ENCODE data around the gene MYNN. TPM values are rescaled to one million over a fixed set of nuclear protein-coding genes. Genes with fewer than 3 reads are reported as not detected.
"Not testable (repeated sequence)": the region's sequence is repeated elsewhere in the genome, so short reads cannot be mapped to it uniquely, and the experiment has no call there.

Gene MYNN
- 31.6 TPM in 2 replicates for total RNA-seq

DNA sequence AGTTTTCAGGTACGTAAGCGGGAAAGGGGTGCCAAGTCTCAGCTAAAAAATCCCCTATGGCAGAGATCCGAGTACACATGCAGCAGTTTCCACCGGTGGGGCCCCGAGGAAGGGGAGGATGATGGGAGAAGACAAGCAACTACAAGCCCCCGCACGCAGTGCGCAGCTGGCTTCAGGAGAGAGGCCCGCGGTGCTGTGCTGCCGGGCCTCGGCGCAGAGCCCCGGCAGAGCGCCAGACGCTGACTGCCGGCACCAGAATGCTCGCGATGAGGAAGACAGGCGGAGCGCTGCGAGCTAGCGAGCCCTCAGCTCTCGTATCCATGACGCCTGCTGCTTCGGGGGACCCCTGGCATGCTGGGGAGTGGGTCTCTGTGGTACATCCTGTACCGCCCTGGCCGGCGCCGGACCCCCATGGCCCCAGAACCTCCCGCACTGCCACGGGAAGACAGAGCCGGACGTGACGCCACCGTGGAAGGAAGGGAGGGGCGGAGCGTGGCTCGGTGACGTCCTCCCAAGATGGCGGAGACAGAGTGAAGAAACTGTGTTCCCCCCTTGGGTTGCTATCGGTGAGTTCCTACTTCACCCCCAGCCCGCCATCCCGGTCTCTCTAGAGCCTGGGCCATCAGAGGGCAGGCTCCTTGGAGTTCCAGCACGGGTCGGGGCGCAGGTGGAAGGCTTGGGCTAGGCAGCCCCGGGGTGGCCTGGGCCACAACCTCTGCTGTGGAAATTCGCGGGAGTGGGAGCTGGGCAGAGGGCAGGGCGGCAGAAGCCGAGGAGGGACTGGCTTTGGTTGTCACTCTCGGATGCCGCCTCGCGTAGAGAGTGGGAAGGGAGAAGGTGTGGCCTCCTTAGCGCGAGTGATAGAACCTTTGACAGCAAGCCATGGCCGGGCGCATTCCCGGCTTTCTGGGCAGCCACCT, at the start of gene MYNN:
TSS of gene MYNN (plus strand) at position 500 of the 920 bp plus-strand sequence. CDS start 900 bp downstream, outside the sequence.
- DNase-seq (ENCODE audit: low read depth) (peak; percentile 84), FAIRE-seq (no peak)
- no peaks in the 10 kb centered on the region for H3K27me3 ChIP-seq (ENCODE audit: control insufficient read depth, insufficient read depth, low read length)
- TF ChIP-seq, protein P1, sequence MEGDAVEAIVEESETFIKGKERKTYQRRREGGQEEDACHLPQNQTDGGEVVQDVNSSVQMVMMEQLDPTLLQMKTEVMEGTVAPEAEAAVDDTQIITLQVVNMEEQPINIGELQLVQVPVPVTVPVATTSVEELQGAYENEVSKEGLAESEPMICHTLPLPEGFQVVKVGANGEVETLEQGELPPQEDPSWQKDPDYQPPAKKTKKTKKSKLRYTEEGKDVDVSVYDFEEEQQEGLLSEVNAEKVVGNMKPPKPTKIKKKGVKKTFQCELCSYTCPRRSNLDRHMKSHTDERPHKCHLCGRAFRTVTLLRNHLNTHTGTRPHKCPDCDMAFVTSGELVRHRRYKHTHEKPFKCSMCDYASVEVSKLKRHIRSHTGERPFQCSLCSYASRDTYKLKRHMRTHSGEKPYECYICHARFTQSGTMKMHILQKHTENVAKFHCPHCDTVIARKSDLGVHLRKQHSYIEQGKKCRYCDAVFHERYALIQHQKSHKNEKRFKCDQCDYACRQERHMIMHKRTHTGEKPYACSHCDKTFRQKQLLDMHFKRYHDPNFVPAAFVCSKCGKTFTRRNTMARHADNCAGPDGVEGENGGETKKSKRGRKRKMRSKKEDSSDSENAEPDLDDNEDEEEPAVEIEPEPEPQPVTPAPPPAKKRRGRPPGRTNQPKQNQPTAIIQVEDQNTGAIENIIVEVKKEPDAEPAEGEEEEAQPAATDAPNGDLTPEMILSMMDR (IDR thresholded peaks at IDR 0.05; ENCODE audit: insufficient read depth, low read length, severe bottlenecking): peak; percentile 39
- peak within 1 kb of the TSS; percentile 79 for H3K4me3 ChIP-seq (ENCODE audit: low read depth, low read length)
- peaks cover 10% of the 10 kb centered on the region for H3K36me3 ChIP-seq (ENCODE audit: control insufficient read depth, insufficient read depth, low read length)

DNA sequence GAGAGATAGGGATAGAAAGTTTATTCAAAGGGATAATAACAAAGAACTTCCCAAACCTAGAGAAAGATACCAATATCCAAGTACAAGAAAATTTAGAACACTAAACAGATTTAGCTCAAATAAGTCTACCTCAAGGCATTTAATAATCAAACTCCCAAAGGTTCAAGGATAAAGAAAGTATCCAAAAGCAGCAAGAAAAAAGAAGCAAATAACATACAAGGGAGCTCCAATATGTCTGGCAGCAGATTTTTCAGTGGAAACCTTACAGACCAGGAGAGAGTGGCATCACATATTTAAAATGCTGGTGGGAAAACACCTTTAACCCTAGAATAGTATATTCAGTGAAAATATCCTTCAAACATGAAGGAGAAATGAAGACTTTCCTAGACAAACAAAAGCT, 41.3 kb upstream of the MYNN start:
- not testable (repeated sequence) for H3K4me3 ChIP-seq (ENCODE audit: low read depth, low read length); H3K36me3 ChIP-seq (ENCODE audit: control insufficient read depth, insufficient read depth, low read length); DNase-seq (ENCODE audit: low read depth); H3K27me3 ChIP-seq (ENCODE audit: control insufficient read depth, insufficient read depth, low read length); FAIRE-seq

DNA sequence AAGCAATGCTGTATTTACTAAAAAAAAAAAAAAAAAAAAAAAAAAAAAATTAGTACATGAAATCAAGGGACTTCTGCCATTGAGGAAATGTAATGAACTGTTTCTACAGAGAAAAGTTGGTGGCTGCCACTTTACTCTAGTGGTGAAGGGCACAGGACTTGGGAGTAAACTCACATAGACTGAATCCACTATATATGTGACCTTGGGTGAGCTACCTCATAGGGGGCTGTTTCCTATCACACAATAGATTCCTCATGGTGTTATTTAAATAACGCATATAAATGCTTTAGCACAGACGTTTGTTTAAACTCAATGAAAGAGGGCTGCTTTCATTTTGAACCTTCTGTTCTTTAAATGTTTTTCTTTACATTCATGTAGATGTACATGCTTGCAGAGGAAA, 34.1 kb upstream of the MYNN start:
- DNase-seq (ENCODE audit: low read depth): no peak
- TF ChIP-seq, protein P1 (IDR thresholded peaks at IDR 0.05; ENCODE audit: insufficient read depth, low read length, severe bottlenecking): no peak
- no peak for FAIRE-seq
- Histone ChIP-seq H3K4me3 (ENCODE audit: low read depth, low read length) (no peak overlapping the region), H3K36me3 (ENCODE audit: control insufficient read depth, insufficient read depth, low read length) (no peaks in the 10 kb centered on the region), H3K27me3 (ENCODE audit: control insufficient read depth, insufficient read depth, low read length) (no peaks in the 10 kb centered on the region)

DNA sequence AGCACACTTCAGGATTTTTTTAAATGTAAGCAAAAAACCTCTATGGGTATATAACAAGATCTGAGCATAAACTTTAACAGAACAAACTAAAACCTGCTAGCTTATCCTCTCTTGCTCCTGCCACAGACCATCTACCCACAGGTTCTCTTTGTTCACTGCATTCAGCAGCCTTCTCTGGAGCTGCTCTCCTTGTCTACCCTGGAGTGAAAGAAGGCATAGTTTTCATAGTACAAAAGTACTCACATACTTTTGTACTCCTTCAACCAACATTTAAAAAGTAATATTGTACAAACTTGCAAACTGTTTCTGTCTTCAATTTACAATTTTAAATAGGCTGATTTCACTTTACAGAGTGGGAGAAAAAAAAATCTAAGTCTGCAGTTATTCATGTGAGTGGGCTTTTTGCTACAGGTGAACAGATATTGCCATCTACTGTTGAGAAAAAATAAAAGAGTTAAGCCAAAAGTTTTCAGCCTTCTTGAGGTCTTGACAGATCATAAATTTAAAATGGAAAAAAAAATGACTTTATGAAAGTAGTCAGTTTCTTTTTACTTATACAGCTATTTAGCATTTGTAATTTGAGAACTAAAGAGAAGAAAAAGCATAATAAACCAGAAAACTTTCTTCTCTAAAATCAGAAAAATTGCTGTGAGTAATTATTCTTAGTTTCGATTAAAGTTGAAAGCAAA, 28.7 kb upstream of the MYNN start:
- Histone ChIP-seq H3K4me3 (ENCODE audit: low read depth, low read length) (no peak overlapping the region), H3K36me3 (ENCODE audit: control insufficient read depth, insufficient read depth, low read length) (no peaks in the 10 kb centered on the region), H3K27me3 (ENCODE audit: control insufficient read depth, insufficient read depth, low read length) (no peaks in the 10 kb centered on the region)
- TF ChIP-seq, protein P1 (IDR thresholded peaks at IDR 0.05; ENCODE audit: insufficient read depth, low read length, severe bottlenecking): no peak
- FAIRE-seq (no peak), DNase-seq (ENCODE audit: low read depth) (peak; percentile 48)

DNA sequence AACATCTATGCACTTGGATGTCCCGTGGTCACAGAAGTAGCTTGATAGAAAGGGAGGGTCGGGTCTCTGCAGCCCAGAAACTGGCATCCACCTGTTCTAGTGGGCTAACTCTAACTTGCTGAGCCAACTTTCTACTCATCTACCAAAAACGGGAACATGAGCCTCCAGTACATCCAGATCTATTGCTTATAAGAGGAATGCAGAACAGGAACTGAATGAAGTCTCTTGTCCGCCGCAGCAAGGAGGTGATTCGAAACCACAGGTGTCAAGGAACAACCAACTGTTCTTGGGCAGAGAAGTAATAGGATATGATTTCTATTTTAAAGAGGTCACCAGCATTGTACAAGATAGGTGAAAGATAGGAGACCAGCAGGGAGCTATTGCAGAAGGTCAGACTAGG, 26.3 kb upstream of the MYNN start:
- Histone ChIP-seq H3K36me3 (ENCODE audit: control insufficient read depth, insufficient read depth, low read length) (no peaks in the 10 kb centered on the region), H3K4me3 (ENCODE audit: low read depth, low read length) (no peak overlapping the region), H3K27me3 (ENCODE audit: control insufficient read depth, insufficient read depth, low read length) (no peaks in the 10 kb centered on the region)
- FAIRE-seq (no peak), DNase-seq (ENCODE audit: low read depth) (no peak)
- TF ChIP-seq, protein P1 (IDR thresholded peaks at IDR 0.05; ENCODE audit: insufficient read depth, low read length, severe bottlenecking): no peak

DNA sequence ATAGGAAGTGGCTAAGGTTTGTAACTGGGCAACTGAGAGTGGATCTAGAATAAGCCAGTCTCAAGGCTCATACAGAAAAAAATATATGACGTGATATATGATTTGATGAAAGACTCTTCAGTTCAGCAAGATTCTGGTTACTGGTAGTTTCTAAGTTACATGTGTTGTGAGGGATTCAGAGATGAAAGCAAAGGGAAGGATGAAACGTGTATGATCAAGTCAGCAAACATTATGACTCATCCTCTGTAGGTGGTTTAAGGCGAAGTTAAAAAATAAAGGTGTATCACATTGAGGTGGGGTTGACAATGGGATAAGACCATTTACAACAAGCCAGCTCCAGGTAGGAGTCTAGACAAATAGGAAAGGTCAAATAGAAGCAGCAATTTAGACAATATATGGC, 24.5 kb upstream of the MYNN start:
- Histone ChIP-seq H3K36me3 (ENCODE audit: control insufficient read depth, insufficient read depth, low read length) (no peaks in the 10 kb centered on the region), H3K27me3 (ENCODE audit: control insufficient read depth, insufficient read depth, low read length) (no peaks in the 10 kb centered on the region), H3K4me3 (ENCODE audit: low read depth, low read length) (no peak overlapping the region)
- FAIRE-seq (peak; percentile 28), DNase-seq (ENCODE audit: low read depth) (peak; percentile 94)
- TF ChIP-seq, protein P1 (IDR thresholded peaks at IDR 0.05; ENCODE audit: insufficient read depth, low read length, severe bottlenecking): no peak

All from bronchial epithelial cell (primary cell).